ENCODE results near the gene ZNF335.

GRCh38 chr20:45958593-45958992 is 13.4 kb downstream of the ZNF335 start:
- TF ChIP-seq CTCF (IDR thresholded peaks at IDR 0.05) (no peak), ZFX (IDR thresholded peaks at IDR 0.05; ENCODE audit: borderline replicate concordance) (no peak)
